GM12875 (cell line): ENCODE data around the gene TCEAL7.
"Not testable (repeated sequence)": the region's sequence is repeated elsewhere in the genome, so short reads cannot be mapped to it uniquely, and the experiment has no call there.

Source experiments
- H3K4me3 ChIP-seq: one replicate; pipeline ENCODE4 v1.5.1; 2011; ENCODE audit warnings: low read depth, low read length, control low read depth
- CTCF ChIP-seq: IDR thresholded peaks from 2 replicates; pipeline ENCODE4 v1.5.1; 2011; ENCODE audit warnings: low read depth, mild to moderate bottlenecking, control low read depth, inconsistent platforms, low read length, moderate library complexity, borderline replicate concordance; ENCODE audit not compliant: insufficient read depth

The TCEAL7 gene

GRCh38 chrX:103356858-103357257 is 26.8 kb downstream of the TCEAL7 start:
- no peak overlapping the region for H3K4me3 ChIP-seq
- TF ChIP-seq CTCF, result no peak

GRCh38 chrX:103357871-103358270 is 27.8 kb downstream of the TCEAL7 start:
- no peak overlapping the region for H3K4me3 ChIP-seq
- TF ChIP-seq CTCF, result no peak

GRCh38 chrX:103359605-103360004 is 29.6 kb downstream of the TCEAL7 start:
- H3K4me3 ChIP-seq, result not testable (repeated sequence)

GRCh38 chrX:103360092-103360491 is 30.1 kb downstream of the TCEAL7 start:
- TF ChIP-seq CTCF, result no peak
- H3K4me3 ChIP-seq, result no peak overlapping the region

- no peak overlapping the region for H3K4me3 ChIP-seq
- TF ChIP-seq CTCF, result no peak
Measured at GRCh38 chrX:103360916-103361315, 30.9 kb downstream of the TCEAL7 start.

- TF ChIP-seq CTCF, result no peak
- H3K4me3 ChIP-seq, result no peak overlapping the region
Measured at GRCh38 chrX:103361798-103362197, 31.8 kb downstream of the TCEAL7 start.

- H3K4me3 ChIP-seq, result no peak overlapping the region
- TF ChIP-seq CTCF, result no peak
Measured at GRCh38 chrX:103362474-103362873, 32.4 kb downstream of the TCEAL7 start.

- H3K4me3 ChIP-seq, result no peak overlapping the region
- no peak for TF ChIP-seq CTCF
Measured at GRCh38 chrX:103363046-103363445, 33.0 kb downstream of the TCEAL7 start.
